Epithelial cell of esophagus (primary cell): Measurements from ENCODE around the gene ITIH3.

ENCODE experiments used
- DNase-seq: peaks from one replicate; pipeline ENCODE4 v3.0.0; 2010; ENCODE audit warnings: low read depth
- H3K4me3 ChIP-seq: 2 replicates; pipeline ENCODE4 v1.5.1; 2011; ENCODE audit warnings: mild to moderate bottlenecking, low read length, control low read depth
- TF ChIP-seq, protein P1 (sequence below): IDR thresholded peaks from 2 replicates; pipeline ENCODE4 v1.5.1; 2011; ENCODE audit warnings: low read depth, mild to moderate bottlenecking, low read length, control low read depth, inconsistent platforms; ENCODE audit not compliant: insufficient read depth; ENCODE audit errors: missing control alignments

Gene ITIH3

DNA sequence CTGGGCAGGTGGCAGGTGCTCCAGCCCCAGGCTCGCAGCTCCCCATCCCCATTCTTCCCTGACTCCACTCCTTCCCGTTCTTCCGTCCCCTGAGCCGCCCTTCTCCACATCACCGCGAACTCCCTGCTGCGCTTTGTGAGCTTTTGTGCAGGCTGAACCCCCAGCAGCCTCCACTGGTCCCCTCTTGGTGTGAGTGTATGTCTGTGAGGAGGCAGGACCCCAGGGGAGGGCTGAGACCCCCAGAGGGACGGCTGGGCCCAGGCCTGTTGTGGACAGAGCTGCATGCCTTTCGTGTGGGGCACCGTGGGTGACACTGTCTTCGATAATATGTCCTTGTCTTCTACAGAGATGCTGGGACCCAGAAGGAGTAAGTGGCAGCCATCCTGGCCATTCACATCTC, 7.3 kb upstream of the ITIH3 start:
- no peak overlapping the region for H3K4me3 ChIP-seq
- no peak for DNase-seq
- TF ChIP-seq, protein P1, sequence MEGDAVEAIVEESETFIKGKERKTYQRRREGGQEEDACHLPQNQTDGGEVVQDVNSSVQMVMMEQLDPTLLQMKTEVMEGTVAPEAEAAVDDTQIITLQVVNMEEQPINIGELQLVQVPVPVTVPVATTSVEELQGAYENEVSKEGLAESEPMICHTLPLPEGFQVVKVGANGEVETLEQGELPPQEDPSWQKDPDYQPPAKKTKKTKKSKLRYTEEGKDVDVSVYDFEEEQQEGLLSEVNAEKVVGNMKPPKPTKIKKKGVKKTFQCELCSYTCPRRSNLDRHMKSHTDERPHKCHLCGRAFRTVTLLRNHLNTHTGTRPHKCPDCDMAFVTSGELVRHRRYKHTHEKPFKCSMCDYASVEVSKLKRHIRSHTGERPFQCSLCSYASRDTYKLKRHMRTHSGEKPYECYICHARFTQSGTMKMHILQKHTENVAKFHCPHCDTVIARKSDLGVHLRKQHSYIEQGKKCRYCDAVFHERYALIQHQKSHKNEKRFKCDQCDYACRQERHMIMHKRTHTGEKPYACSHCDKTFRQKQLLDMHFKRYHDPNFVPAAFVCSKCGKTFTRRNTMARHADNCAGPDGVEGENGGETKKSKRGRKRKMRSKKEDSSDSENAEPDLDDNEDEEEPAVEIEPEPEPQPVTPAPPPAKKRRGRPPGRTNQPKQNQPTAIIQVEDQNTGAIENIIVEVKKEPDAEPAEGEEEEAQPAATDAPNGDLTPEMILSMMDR = no peak

DNA sequence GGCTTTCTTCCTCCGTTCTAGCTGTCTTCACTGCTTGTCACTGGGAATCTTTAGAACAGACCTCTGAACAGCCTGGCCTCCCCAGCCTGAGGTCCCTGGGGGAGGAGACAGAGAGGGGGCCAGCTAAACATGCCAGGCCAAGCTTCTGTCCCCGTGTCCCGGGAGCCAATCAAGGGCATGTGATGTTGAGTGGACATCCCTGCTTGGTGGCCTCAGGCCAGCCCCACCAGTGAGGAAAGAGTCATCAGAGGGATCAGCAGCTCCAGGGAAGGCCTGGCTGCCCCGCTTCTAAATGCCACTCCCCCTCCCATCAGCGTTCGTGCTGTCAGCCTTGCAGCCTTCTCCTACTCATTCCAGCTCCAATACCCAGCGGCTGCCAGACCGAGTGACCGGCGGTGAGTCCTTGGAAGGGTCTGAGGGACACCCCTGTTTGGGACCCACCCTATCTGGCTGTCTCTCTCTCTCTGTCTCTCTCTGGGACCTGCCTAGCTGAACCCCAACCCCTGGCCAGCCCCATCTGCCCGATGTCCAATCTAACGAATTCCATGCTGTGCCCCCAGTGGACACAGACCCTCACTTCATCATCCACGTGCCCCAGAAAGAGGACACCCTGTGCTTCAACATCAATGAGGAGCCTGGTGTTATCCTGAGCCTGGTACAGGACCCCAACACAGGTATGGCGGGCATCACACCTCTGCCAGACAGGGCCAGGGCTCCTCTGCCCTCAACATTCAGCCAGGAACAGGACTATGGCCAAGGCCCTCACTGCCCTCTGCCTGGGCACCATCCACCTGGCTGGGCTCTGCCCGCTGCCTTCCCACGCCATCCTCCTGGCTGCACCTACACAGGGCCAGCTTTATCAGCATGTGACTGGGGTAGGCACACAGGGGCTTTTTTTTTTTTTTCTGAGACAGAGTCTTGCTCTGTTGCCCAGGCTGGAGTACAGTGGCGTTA, 6.6 kb upstream of the ITIH3 start:
- TF ChIP-seq, protein P1 = no peak
- no peak for DNase-seq
- no peak overlapping the region for H3K4me3 ChIP-seq

DNA sequence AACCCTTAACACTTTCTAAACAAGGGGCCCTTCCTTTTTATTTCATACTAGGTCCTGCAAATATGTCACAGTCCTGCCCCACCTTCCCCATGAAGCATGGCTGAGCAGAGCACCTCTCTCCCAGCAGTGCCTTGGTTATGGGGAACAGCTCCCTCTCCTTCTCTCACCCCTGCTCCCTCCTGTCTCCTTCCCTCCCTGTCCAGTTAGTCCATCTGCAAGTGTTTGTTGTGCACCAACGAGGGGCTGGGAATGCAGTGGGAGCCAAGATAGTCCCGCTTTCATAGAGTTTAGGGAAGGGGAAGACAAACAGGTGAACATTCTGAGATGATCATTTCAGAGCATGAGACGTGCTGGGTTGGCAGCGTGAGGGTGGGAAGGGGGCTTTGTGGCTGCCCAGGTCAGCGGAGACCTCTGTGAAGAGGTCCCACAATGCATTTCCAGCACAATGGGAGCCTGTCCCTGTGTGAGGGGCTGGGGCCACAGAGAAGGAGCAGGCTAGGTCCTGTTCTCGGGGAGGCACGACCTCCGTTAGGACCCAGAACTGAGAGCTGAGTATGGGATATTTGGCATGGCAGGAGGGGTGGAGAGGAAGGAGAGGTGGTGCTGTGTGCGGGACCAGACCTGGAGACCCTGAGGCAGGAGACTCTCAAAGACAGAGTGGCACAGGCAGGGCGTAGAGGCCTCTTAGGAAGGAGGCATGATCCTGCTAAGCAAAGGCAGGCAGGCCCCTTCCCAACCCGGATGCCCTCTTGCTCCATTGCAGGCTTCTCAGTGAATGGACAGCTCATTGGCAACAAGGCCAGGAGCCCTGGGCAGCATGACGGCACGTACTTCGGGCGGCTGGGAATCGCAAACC, 5.5 kb upstream of the ITIH3 start:
- TF ChIP-seq, protein P1 = no peak
- no peak for DNase-seq
- H3K4me3 ChIP-seq = no peak overlapping the region

DNA sequence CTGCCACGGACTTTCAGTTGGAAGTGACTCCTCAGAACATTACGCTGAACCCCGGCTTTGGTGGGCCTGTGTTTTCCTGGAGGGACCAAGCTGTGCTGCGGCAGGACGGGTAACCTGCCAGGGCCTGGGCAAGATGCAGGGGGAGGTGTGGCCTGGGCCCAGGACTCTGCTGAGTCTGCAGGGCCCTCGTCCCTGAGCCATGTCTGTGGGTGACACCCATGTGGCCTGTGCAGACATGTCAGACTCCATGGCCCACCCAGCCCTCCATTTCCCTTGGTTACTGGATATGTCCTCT, 4.9 kb upstream of the ITIH3 start:
- no peak for DNase-seq
- H3K4me3 ChIP-seq = no peak overlapping the region
- TF ChIP-seq, protein P1 = no peak

DNA sequence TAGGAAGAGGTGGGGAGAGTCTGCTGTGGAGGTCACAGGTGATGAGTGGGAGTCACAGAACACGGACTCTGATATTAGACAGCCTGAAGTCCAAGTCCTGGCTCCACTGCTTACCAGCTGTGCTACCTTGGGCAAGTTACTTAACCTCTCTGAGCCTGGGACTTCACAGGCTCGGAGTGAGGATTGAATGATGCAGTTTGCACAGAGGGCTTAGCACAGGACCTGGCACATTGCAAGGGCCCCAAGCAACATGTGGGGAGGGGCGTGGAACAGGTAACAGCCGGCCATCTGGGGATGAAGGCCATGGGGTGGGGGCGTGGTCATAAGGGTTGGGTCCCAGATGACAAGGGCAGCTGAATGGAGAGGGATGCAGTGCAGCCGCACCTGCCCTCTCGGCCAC, 4.3 kb upstream of the ITIH3 start:
- no peak overlapping the region for H3K4me3 ChIP-seq
- TF ChIP-seq, protein P1 = no peak
- DNase-seq = no peak

DNA sequence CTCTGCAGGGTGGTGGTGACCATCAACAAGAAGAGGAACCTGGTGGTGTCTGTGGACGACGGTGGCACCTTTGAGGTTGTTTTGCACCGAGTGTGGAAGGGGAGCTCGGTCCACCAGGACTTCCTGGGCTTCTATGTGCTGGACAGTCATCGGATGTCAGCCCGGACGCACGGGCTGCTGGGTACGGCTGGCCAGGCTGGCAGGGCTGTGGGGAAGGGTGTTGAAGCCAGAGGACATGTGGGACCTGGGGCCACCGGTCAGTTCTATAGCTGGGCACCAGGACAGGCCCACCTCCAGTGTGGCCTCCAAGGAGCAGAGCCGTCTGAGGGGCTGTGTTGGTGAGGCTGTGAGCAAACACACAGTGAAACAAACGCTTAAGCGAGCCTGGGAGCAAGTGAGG, 3.9 kb upstream of the ITIH3 start:
- H3K4me3 ChIP-seq = no peak overlapping the region
- TF ChIP-seq, protein P1 = no peak
- DNase-seq = no peak
